Stimulated activated CD8-positive, alpha-beta memory T cell treated with anti-CD3 and anti-CD28 coated beads, Interleukin-12 subunit alpha, Interleukin-12 subunit beta, amount 100 ng/mL, for 4 hours (primary cell): ENCODE measurements around the gene SKAP2.
A peak's percentile ranks its signal among the peaks of the same experiment; 100 is the strongest.

Experiments used
- DNase-seq: peaks from one replicate; pipeline ENCODE4 v3.0.0-alpha.2; 2020; ENCODE audit warnings: low read depth

The SKAP2 gene, protein sequence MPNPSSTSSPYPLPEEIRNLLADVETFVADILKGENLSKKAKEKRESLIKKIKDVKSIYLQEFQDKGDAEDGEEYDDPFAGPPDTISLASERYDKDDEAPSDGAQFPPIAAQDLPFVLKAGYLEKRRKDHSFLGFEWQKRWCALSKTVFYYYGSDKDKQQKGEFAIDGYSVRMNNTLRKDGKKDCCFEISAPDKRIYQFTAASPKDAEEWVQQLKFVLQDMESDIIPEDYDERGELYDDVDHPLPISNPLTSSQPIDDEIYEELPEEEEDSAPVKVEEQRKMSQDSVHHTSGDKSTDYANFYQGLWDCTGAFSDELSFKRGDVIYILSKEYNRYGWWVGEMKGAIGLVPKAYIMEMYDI

DNA sequence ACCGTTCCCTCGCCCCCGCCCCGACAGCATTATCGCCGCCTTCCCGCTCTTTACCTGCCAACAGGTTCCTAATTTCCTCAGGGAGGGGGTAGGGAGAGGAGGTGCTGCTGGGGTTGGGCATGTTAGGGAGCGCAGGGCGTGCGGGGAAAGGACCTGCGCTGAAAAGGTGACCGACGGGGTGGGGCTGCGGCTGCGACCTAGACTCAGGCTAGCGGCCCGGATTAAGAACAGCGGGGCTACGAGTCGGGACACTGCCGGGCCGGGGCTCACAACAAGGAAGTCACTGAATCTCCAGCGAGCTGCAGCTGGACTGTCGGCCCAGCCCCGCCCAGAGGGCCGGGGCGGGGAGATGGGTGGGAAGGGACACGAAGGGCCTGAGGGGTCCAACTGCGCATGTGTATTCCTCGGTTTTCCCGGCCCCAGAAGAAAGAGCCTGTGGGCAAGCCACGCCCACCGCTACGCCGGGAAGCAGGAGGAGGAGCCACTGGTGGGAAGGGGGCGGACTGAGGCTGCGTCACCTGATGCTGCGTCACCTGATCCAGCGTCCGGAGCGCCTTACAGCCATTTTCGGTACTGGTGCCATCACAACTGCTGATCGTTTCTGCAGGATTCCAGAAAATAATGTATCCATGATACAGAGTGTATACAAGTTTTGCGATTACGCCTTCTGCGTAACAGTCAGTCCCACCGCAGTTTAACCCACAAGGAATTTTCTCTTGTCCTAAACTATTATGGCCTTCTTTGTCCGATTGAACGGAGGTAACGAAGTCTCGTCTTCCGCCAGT, at the start of gene SKAP2:
Gene SKAP2, minus strand, starts transcription at position 282 of the 785 bp plus-strand sequence. Its CDS starts 161 bp downstream, at position 121.
- DNase-seq = peak; percentile 79

DNA sequence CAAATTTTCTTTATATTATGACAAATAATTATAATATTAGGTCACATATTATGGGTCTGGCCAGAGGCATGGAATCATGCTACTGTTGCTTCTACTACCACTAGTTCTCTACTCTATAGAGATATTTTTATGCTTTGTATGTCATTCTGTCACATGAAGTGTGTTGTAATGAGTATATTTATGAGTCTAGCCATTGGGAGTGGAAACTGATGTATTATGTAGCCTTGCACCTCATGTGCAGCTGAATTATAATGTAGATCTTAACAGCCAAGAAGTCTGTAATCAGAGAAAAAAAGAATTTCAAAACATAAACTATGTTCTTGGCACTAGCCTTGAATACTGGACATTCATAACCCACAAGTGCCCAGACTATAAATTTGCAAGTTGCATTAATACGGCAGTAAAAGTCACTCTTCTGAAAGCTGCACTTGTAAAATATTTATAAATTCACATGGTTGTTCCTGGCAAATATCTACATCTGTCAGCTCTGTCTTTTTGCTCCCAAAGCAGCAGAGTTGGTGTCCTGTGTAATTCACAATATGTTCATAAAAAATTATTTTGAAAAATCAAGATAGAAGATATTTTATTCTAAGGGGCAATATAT, 48.6 kb upstream of the SKAP2 start:
- no peak for DNase-seq

DNA sequence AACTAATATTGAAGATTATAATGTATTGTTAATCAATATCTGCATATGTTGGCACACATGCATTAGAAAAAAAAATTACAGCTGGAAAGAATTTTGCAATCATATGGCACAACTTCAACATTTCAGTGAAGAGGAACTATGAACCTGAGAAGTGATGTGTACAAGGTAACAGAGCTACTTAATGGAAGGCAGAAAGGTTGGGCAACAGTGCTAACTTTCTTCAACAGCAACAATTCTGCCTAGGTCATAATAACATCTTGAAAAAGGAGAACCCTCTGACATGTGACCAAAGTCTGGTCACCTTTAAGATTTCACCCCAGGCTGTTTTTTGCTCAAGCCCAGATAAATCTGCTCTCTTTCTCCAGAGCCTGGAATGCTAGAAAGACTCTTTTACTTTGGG, 47.9 kb upstream of the SKAP2 start:
- DNase-seq = no peak

DNA sequence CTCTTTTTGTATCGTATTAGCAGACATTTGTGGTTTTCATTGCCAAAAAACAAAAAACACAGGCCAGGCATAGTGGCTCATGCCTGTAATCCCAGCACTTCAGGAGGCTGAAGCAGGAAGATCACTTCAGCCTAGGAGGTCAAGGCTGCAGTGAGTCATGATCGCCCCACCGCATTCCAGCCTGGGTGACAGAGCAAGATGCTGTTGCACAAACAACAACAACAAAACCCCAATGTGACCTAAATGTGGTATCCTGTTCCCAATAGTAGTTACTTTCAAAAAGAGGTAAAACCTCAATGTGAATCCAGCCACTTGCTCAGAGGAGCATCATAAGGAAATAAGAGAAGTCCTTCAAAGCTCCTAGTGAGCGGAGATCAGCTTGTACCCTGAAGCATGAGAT, 45.8 kb upstream of the SKAP2 start:
- DNase-seq = no peak

DNA sequence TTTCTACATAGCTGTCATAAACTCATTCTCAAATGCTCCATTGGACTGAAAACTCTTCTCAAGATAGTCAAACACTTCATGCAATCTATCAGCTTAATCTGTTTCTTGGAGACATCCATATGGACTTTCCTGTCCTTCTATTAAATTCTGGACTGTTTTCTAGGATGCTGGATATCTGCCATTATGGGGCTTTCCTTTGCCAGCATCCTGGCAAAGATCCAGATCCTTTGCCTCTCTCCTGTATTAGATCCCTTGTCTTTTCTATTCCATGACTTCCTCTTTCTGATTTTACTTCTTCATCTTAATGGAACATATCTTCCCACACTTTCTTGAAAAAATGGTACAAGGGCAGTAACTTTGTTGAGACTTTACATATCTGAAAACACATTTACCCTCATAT, 35.9 kb upstream of the SKAP2 start:
- no peak for DNase-seq

DNA sequence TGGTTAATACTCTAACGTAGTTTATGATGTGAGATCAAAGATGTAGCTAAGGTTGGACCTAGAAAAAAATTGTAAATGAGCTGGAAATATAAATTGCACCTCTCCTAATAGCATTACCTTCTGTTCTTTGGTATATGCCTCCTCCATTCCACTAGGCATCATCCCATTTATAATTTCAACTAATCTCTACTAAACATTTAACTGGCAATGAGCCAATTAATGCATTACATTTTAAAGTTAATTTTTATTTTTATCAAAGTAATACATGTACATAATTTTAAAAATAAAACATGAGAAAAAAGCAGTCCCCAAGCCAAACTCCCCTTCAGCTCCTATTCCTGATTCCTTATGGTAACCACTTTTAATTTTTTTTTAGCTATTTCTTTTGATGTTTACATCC, 35.1 kb upstream of the SKAP2 start:
- no peak for DNase-seq

DNA sequence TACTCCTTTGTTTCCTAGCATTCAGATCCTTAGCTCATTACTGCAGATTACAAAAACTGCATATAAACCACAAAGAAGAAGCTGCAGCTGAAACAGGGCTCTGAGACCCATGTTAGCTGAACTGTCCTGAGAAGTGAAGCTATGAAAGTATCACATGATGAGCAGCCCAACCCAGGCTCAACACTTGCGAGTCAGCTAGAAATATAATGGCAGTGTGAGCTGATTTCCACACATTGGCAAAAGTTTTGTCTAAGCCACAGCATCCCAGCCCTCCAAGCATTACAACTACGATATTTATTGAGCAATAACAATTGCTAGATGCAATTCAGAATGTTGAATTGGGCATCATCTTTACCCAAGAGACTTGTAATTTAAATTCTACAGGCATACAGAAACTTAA, 34.5 kb upstream of the SKAP2 start:
- DNase-seq = no peak

DNA sequence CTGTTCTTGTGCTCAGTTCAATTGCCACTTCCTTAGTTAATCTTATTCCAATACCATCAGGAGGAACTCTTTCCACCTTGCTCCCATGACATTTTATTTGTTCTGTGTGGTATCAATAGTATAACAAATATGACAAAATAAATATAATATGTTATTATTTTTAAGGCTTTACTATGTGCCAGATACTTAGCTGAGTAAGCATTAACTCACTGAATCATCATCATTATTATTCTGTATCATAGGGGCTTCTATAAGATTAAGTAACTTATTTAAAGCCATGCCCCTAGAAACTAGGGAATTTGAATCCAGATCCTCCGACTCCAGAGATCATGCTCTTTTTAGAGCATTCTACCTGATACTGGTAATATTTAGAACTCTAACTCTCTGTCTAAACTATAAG, 33.5 kb upstream of the SKAP2 start:
- DNase-seq = no peak

DNA sequence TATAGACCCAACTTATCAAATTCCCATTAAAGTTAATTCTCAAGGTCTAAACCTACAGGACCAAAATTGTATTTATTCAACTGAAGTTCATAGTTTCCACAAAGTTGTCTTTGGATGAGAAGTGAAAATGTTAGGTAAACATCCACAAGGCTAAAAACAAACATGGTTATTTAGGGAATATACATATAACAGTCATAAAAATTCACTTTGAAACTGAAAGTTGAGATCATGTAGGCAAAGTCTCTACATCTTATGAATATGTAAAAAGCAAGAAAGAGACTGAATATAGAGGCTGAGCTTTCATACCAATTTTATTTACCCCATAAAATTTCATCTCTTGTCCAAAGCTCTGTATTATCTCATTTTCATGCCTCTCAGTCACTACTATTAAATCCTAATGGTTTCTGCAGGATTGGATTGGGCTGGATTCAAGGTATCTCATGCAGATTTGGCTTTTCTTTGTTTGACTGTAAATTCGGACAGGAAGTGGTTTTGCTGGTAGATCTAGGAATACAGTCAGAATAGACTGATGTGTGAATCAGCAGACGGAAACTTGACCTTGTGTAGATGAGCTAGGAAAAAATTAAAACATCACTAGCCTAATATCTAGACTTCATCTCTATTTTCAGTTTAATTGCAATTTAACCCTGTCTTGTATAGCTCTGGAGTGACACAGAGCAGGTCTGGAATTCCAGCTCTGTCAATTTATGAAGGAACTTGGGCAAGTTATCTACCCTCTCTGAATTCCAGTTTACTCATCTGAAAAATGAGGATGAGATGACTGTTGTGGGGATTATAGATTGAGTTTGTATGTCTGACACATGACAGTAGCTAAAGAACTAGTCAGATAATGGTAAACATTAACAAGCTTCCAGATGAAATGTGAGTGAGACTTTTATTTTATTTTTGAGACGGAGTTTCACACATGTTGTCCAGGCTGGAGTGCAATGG, 27.3 kb upstream of the SKAP2 start:
- no peak for DNase-seq

DNA sequence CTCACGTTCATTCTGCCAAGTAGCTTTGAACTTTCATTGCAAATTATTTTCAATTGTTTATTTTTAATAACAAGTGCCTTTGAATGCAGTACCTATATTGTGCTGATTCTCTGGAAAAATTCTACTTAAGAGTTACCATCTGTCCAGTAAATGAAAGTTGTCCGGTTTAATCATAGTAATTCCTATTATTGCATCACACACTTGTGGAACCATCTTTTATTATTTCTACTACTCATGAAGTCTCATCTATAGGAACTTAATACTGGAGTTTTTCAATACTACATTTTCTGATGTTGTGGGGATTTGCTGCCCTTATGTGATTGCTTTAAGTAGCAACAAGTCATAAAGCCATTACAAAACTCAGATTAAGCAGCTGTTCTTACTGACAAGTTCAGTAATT, 16.5 kb upstream of the SKAP2 start:
- DNase-seq = no peak

DNA sequence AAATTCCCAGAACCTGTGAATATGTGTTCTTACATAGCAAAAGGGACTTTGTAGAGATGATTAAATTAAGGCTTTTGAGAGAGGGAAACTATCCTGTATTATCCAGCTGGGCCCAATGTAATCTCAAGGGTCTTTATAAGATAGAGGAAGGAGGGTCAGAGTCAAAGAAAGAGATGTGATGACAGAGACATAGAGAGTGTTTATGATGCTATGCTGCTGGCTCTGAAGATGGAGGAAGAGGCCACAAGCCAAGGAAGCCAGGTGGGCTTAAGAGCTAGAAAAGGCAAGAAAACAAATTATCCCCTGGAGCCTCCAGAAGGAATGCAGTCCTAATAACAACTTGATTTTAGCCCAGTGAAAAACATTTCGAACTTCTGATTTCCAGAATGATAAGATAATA, 15.3 kb upstream of the SKAP2 start:
- no peak for DNase-seq

DNA sequence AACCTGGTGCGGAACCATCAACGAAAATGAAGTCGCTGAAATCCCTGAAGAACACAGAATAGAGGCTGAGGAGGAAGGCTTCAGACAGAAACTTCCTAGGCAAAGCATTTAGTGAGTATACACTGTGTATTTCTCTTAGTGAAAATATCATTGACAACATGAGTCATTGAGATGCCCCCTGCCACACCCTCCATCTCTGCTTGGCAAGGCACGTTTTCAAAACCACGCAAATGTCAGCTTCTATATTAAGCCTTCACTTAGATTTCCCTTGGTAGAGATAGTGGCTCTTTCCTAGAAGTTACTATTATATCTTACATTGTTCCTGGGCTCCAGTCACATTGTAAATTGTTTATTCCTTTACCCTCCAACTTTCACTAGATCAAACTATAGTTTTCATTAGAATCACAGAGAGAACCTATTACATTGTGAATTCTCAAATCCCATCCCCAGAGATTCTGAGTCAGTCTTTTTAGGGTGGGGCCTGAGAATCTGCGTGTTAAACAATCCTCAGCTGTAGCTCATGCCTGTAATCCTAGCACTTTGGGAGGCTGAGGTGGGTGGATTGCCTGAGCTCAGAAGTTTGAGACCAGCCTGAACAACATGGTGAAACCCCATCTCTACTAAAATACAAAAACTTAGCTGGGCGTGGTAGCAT, 4.6 kb upstream of the SKAP2 start:
- no peak for DNase-seq

DNA sequence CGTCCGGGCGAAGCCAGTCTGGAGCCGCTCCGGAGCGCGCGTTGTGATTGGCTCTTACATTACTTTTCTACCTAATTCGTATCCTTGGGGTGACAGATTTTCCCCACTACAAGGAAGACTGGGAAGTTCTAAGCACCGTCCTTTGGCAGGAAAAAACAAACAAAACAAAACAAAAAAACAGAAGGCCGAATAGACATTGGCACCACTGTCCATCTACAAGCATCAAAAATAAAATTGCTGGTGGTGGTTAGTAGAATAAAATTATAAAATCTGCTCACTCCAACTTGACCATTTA, 651 bp upstream of the SKAP2 start:
- DNase-seq = no peak

DNA sequence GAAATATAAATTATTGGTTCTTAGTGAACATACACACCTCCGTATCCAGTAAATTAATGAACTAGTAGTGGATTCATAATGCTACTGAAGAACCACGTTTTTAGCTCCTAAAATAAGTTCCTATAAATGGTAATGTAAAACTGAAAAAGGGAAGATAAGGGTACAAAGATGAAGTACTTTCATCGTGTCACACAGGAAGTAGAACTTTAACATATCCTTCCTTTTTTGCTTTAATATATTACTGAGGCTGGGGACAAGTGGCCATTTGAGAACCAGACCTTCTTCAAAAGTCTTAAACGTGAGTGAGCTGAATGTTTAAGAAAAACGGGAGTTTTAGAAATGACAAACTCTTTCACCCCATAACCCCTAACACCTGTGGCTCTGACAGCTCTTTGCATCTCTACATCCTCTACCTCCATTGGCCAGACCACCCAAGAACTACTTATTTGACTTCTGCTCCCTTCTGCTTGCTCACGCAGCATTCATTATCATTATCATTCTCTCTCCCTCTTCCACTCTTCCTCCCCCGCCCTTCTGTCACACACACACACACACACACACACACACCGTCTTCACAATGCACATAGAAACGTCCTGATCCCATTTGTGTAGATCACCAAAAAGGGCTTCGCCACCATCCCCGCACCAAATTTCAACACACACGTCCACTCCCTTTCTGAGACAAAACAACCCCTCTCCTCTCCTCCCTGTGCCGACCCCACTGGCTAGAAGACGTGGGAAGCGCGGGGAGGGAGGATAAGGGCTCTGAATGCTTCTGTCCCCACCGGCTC, 677 bp downstream of the SKAP2 start:
- DNase-seq = no peak

DNA sequence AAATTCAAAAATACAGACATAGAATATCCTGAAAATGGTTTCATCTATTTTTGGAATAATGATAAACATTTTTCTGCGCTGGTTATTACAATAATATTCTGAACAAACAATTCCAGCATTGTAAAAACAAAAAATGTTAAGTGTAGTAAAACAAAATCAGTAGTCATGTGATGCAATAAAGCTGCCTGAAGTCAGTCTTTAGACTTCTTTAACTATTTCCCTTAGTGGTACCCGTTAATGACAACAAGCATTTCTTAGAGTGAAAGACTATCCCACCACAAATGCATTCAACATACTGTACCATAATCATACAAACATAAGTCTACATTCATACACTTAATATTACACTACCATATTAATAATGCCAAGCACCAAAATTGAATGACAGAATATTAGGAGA, 1.6 kb downstream of the SKAP2 start:
- DNase-seq = no peak

DNA sequence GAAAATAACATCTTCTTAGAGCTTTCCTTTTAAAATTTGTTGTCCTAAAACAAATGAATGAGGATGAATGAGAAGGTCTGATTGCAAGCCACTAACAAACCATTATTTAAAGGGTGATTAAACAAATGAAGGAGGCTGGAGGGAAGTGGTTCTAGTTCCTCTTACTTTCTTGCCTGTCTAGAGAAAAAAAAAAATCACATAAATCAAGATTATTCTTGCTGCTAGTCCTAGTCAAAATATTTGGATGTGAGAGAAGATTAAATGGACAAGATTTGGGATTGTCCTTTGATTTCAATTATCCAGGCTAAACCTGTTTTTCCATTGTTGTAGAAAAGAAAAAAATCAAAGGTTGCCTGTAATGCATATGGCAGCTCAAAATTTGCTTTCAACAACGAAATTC, 3.3 kb downstream of the SKAP2 start:
- no peak for DNase-seq

DNA sequence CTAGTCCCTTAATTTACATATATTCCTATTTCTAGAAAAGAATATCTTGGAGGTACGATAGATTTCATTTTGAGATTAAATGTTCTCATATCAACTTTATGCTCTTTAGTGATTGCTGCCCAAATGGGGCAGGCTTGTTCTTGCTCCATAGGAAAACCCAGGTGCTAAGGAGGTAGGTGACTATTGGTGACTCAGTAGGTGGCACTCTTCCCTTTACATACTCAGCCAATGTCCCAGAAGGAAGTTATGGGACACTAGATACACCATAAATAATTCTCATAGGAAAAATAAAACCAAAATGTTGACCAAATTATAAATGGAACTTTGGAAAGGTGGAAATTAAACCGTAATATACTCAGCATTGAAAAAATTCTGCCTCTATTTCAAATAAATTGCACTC, 4.0 kb downstream of the SKAP2 start:
- DNase-seq = no peak

DNA sequence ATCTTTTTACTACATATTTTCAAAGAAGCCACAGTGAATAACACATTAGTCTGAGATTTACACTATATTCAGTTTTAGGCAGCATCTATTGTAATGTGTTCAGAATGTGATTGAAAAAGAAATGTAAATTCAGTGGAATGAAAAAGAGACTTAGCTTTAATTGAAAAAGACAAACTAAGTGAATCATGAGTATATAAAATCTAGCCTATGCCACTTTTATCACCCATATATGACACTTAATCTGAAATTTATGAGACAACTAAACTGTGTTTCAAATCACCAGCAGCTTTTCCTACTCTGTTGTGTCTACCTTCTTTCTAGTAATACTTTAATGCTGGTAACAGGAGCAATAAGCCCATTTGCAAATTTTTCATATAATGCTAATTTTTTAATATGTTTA, 4.7 kb downstream of the SKAP2 start:
- DNase-seq = no peak

DNA sequence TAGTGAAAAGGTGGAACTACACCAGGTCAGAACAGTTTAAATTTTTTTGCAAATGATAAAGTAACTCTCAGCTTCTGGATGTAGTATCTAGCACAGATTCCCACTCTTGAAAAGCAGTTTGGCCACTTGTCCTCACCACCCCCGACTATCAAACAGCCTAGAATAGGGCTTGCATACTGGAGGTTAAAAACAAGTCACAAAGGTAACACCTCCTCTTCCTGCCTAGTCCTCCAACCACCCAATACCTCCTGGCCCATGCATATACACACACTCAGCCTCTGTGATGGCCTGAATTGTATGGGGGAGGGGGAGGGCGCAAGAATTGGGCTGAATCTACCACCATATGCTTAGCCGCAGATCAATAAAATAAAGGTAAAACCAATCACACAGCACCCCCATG, 5.7 kb downstream of the SKAP2 start:
- DNase-seq = no peak

DNA sequence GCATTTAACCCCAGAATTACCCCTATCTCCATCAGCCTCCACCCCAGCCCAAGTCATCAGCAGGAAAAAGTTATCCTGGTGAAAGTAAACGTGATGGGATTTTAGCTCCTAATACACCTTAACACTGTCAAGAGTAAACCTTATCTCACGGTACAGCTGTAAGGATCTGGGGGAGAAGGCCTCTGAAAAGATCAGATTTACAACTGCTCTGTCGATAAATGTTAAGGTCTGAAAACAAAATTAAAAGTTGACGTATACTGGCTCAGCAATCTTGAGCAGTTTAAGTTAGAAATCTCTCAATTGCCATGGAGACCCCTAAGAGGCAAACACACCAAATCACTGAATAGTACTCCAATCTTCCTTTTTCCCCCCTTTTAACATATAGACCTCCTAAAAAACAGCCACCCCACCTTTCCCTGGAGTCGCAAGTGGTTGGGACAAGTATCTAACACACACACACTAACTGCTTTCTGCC, 6.1 kb downstream of the SKAP2 start:
- no peak for DNase-seq
